Uterus (tissue), 2 donors: Measurements from ENCODE around the gene DMPK.

ENCODE experiments used
- CTCF ChIP-seq, 4 experiments: fragments of 200-600 bp in 2 of 4; fragments of 450-650 bp in 2 of 4; sonication (generic) in 2 of 4; IDR thresholded peaks; one replicate each; pipeline ENCODE4 v1.5.1; 2016 to 2019; ENCODE audit warnings: antibody characterized with exemption in 4 of 4, mild to moderate bottlenecking in 2 of 4, moderate library complexity in 1 of 4
- POLR2A ChIP-seq, 2 donors: fragments of 450-650 bp; IDR thresholded peaks; one replicate each; pipeline ENCODE4 v1.6.1; 2016; ENCODE audit warnings: antibody characterized with exemption in 2 of 2, mild to moderate bottlenecking in 1 of 2, moderate library complexity in 1 of 2

- TF ChIP-seq POLR2A (IDR thresholded peaks at IDR 0.05) (no peak), CTCF (IDR thresholded peaks at IDR 0.05) (no peak)
Measured at GRCh38 chr19:45780448-45781213, 1.7 kb downstream of the DMPK start.
